HG03457 (cell line): ENCODE results near the gene NOB1.

ENCODE experiments used
- ATAC-seq: cut with Tn5 transposase; IDR thresholded peaks from one replicate; pipeline ENCODE4 v1.9.1; 2021; ENCODE audit warnings: moderate number of reproducible peaks; ENCODE audit not compliant: unreplicated experiment

NOB1 gene

DNA sequence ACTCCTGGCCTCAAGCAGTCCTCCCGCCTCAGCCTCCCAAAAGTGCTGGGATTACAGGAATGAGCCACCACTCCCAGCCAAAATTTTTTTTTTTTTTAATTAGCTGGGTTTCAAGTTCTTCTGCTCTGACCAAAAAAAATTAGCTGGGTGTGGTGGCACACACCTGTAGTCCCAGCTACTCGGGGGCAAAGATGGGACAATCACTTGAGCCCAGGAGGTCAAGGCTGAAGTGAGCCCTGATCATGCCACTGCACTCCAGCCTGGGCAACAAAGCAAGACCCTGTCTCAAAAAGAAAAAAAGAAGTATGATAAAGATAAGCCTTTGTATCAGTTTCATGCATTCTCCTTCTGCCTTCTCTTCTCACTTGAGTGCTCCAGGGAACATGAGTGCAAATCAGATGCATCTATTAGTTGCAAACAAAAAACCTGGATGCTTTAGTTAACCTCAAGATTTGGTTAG lies 30.3 kb downstream of the NOB1 start:
- ATAC-seq: no peak

DNA sequence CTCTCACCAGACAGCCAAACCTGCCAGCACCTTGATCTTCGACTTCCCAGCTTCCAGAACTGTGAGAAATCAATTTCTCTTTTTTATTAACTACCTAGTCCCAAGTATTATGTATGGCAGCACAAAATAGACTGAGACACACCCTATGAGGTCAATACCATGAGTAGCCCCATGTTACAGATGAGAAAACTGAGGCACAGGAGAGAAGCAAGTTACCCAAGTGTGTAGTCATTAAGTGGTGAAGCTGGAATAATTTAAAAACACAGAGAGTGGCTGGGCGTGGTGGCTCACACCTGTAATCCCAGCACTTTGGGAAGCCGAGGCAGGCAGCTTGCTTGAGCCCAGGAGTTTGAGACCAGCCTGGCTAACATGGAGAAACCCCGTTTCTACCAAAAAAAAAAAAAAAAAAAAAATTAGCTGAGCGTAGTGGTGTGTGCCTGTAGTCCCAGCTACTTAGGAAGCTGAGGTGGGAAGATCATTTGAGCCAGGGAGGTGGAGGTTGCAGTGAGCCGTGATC lies 33.2 kb downstream of the NOB1 start:
- no peak for ATAC-seq

DNA sequence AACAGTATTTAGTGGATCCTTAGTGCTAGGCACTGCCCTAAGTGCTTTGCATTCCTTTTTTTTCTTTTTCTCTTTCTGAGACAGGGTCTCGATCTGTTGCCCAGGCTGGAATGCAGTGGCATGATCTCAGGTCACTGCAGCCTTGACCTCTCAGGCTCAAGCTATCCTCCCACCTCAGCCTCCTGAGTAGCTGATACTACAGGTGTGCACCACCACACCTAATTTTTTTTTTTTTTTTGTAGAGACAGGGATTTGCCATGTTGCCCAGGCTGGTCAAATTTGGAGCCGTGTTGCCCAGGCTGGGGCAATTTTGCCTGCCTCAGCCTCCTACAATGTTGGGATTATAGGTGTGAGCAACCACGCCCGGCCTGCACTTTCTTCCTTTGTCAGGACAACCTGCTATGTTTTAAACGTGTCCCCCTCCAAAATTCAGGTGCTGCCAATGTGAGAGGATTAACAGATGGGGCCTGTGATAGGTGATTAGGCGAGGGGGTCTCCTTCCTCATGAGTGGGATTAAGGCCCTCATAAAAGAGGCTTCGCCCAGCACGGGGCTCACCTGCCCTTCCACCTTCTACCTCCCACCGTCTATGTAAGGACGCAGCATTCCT lies 33.8 kb downstream of the NOB1 start:
- no peak for ATAC-seq

DNA sequence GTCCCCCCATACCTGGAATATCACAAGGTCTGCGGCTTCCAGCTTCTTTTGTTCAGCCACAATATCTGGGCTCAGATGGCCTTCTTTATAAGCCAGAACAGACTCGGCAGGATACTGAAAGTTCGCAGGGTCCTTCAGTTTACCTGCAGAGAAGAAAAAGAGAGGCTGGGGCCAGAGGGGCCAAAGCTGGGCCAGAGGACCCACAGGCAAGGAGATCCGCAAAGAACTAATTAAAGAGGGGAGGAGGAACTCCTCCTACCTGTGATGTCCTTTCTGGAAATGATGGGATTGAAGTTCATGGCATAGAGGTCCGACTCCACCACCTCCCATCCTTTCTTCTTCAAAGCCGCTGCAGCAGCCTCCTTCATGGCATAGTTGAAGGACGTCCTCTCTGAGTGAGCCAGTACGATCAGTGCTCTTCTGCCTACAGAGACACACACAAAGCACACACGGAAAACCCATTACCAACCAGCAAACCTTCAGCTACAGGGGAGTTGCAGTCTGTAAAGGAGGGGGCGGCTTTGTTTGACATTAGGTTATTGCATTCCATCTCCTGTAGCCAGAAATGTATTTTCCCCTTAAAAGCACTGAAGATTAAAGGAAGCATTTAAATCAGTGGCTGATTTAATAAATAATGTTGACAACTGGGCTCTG lies 36.5 kb downstream of the NOB1 start:
- no peak for ATAC-seq

DNA sequence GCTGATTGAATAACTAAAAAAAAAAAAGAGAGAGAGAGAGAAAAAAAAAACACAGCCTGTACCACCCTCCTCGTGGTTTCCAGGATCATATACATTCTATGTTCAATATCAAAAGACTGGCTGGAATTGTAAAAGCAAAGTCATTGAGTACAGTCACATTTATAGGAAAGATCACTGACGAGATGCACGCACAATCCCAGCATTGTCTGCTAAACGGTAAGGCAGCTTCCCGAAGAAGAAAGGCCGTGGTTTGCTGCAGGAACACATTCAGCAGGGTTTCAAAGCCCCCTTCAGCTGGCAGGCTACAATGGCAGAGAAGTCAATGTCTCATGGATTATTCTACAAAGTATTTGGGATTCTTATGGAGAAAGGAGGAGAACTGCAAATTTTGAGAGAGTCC lies 37.7 kb downstream of the NOB1 start:
- no peak for ATAC-seq

DNA sequence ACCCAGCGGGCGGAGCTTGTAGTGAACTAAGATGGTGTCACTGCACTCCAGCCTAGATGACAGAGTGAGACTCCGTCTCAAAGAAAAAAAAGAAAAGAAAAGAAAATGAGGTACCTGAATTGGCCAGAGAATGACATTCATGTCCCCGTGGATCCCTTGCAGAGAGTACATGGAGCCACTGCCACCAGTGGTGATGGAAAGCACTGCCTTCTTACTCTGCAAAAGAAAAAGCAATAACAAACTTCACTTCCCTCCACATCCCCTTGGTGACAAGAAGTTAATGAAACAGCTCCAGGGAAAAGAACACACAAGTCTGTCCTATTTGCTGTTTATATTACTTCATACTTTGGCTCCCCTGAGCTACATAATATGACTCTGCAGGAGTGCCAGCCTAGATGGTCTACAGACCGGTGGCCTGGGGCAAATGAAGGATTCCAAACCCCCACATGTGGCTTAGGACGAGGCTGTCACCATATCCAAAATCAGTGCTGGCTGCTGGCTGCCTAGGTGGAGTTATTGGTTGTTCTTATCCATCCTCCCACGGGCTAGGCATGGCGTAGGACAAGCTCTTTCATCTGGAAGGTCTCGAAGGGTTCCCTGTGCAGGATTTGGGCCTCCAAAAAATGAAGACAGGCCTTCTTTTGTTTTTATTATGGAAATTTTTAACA lies 41.7 kb downstream of the NOB1 start:
- no peak for ATAC-seq

DNA sequence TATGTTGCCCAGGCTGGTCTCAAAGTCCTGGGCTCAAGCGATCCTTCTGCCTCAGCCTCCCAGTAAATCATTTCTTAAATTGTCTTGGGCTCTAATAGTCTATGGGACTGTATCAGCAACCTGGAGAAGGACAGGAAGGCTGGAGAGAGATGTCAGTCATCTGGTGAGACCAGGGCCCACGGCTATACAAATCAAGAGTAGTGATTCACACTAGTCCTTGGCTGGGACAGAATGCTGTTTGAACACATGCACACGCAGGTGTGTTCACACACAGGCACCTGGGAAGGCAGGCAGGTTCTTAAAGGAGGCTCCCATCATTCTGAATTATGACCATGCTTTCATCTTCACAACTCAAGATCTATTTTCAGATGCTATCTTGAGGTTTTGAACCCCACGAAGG lies 42.4 kb downstream of the NOB1 start:
- ATAC-seq: no peak

DNA sequence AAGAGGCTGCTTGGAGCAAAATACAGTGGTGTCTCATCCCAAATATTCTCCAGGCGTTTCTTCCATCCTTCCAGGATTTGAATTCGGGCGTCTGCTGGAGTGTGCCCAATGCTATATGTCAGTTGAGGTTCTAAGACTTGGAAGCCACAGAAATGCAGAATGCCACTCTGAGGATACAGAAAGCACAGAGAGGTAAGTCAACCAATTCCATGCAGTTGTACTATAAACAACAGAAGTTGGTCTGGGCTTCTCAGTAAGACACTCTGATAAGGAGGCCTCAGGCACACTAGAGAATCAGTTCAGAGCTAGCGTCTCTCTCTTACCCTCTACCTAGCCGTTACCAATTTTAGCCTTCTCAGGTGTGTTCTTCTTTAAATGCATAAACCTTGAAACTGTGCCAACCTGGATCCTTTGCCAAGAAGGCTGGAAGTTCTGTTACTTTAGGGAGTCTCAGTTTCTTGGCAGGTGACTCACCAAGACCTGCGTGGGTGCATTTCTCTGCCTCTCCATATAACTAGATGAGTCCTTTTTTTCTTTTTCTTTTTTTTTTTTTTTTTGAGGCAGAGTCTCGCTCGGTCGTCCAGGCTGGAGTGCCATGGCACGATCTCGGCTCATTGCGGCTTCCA lies 43.5 kb downstream of the NOB1 start:
- ATAC-seq: no peak

DNA sequence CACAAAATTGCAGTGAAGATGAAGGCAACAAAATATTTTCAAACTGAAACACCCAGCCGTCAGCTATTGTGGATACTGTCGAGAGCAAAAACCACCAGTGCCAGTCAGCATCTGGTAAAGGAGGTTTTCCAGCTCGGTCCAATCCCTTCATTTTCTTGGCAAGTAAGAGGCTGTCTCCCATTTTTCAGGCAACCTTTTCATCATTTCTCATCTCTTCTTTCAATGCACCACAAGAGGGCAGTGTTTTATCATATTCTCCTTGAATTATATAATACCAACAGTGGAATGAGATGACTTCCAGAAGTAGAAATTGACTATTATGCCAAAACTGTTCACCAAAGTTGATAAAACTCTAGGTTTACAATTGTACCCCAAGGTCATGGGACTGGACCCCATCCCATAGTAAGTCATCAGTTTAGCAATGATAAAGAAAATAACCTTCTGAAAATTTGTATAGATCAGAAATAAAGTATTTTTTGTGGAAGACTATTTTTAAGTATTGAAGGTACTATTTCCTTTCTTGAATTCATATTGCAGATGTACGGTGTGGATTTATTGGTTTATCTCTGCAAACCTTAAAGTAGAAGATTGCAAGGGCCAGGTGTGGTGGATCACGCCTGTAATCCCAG lies 45.2 kb downstream of the NOB1 start:
- no peak for ATAC-seq

DNA sequence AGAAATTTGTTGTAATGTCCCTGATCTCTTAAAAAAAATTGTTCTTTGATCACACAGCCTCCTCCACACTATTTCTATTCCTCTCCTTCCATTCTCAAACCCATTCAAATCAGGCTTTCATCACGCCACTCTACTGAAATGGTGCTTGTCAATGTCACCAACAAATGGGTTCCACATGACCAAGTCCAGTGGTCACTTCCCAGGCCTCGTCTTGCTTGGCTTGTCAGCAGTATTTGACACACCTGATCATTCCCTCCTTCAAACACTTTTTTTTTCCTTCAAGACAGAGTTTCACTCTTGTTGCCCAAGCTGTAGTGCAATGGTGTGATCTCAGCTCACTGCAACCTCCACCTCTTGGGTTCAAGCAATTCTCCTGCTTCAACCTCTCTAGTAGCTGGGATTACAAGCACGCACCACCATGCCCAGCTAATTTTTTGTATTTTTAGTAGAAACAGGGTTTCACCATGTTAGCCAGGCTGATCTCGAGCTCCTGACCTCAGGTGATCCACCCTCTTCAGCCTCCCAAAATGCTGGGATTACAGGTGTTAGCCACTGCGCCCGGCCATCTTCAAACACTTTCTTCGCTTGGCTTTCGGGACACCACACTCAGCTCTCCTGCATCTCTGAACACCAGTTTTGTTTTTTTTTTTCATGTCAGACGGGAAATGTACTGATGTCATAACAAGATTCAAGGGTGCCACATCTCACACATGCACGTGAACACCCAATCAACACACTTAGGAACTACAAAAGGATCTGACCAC lies 46.6 kb downstream of the NOB1 start:
- no peak for ATAC-seq

DNA sequence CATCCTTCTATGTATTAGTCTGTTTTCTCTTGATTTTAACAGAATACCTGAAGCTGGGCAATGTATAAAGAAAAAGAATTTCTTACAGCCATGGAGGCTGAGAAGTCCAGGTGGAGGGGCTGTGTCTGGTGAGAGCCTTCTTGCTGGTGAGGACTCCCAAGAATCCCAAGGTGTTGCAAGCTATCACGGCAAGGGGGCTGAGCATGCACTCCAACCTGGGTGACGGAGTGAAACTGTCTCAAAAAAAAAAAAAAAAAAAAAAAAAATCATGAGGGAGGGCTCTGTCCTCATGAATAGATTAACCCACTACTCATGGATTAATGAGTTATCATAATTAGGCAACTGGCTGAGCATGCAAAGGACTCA lies 47.8 kb downstream of the NOB1 start:
- ATAC-seq: no peak

DNA sequence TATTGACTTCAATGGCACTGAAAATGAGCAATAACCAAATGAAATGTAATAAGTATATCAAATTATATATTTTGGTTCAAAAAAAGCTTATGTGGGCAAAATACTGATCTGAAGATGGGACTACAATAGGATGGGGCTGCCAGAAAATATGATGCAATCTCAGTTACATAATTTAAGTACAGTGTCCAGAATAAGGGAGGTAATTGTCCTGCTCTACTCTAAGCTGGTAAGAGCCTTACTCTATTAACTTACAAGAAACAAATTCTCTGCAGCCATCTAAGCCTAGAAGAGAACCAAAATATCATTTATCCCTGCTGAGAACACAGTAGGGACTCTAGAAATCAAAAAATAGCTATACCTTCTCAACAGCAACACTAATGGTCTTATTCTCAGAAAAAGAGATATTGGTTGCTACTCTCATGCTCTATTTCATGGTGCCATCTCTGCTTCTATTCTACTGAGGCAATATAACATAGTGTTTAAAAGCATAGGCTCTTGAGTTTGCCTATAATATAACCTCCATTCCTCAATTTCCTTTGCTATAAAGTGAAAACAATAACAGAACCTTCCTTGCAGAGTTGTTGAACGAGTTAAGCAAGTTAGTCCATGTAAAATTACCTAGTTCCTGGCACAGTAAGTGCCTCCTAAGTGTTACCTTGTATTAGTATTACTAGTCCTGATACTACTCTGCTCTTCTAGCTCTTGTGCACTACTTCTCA lies 48.3 kb downstream of the NOB1 start:
- no peak for ATAC-seq

DNA sequence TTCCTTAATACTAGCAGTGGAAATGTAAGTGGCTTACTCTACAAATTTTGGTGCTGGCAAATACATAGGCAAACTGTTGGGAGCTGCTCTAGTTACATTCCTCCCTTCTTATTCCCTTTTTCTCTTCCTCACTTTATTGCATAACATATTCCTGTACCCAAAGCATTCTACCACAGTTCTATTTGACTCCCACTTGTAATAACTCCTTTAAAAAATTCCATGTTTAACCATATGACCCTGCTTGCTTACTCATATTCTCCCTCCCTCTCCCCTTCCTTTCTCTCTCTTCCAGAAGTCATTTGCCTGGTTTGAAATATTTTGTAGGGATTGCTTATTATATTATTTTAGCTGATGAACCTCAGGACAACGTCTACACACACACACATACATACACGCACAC lies 51.1 kb downstream of the NOB1 start:
- no peak for ATAC-seq

DNA sequence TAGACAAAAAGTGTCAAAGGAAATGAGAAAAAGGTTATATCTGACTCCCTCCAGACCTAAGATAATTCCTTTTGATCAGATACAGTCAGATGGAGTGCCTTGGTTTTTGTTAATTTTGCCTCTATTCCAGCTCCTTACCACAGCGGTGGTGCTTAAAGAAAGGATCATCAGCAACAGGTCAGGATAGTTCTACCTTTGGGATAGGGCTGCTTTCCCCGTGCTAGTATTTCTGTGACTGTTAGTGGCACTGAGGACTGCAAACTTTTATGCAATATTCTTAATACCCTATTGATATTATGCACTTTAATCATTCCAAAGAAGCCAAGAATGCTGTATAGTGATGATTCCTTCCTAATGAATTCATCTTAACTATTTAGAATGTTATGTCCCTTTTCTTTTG lies 52.9 kb downstream of the NOB1 start:
- no peak for ATAC-seq

DNA sequence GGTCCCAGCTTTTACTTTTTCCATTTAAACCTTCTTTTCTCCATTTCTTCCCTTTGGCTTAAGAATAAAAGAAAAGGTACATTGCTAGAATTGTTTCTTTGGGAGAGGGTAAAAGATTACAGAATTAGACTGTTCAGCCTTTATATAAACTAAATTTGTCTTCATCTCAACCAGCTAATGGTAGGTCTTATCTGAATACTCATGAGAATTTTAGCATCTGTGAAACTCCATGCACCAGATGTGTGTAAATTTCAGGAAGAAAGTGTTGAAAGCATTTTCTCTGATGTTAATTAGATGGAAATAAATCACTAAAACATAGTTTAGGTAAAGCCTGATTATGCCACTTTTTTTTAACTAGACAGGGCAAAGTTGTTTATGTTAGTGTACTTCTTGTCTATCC lies 53.3 kb downstream of the NOB1 start:
- ATAC-seq: no peak

DNA sequence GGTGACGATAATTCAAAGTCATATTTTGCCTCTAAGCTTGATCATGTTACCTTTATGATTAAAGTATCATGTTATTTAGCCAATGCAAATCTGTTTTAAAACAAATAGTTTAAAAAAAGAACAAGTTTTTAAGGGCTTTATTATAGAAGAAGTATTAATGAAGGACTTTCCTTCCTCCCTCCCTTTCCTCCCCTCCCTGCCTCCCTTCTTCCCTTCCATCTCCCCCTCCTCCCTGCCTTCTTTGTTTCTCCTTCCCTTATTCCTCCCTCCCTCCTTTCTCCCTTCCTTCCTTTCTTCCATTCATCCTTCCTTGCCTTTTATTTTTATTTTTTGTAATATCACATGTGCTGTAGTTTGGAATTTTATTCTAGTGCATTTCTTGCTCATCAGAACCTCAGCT lies 54.8 kb downstream of the NOB1 start:
- no peak for ATAC-seq

DNA sequence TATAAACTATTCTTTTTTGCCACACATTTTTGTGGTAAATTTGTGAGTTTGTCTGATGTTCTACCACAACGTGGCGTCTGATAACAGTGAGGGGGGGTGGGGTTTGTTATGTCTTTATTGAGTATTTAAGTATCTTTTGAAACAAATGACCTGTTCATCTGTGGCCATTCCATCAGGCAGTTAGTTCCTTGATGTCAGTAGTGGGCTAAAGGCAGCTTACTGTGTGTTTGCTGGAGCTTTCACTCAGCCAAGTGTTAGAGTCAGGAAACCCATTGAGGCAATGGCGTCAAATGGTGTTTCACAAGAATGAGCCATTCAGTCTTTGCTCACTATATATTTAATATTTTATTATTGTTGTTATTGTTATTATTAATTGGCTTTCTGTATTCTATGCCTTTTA lies 56.3 kb downstream of the NOB1 start:
- ATAC-seq: no peak

DNA sequence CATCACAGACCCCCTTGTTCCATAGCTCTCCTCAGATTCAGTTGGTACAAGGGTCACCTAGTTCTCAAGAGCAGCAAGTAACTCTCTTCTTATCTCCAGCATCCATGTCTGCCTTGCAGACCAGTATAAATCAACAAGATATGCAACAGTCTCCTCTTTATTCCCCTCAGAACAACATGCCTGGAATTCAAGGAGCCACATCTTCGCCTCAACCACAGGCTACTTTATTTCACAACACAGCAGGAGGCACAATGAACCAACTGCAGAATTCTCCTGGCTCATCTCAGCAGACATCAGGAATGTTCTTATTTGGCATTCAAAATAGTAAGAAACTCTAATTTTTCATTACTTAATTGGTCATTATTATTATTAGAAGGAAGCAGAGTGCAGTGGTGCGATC lies 60.8 kb downstream of the NOB1 start:
- ATAC-seq: no peak

DNA sequence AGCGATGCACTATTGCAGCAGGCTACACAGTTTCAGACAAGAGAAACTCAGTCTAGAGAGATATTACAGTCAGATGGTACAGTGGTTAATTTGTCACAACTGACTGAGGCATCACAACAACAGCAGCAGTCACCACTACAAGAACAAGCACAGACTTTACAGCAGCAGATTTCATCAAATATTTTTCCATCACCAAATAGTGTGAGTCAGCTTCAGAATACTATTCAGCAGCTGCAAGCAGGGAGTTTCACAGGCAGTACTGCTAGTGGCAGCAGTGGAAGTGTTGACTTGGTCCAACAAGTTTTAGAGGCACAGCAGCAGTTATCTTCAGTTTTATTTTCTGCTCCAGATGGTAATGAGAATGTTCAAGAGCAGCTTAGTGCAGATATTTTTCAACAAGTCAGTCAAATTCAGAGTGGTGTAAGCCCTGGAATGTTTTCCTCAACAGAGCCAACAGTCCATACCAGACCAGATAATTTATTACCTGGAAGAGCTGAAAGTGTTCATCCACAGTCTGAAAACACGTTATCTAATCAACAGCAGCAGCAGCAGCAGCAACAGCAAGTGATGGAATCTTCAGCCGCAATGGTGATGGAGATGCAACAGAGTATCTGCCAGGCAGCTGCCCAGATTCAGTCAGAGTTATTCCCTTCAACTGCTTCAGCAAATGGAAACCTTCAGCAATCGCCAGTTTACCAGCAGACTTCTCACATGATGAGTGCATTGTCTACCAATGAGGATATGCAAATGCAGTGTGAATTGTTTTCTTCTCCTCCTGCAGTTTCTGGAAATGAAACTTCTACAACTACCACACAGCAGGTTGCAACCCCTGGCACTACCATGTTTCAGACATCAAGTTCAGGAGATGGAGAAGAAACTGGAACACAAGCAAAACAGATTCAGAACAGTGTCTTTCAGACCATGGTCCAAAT lies 62.5 kb downstream of the NOB1 start:
- ATAC-seq: no peak
